GM18951 (cell line): ENCODE measurements around the gene KLC1.
A peak's percentile ranks its signal among the peaks of the same experiment; 100 is the strongest.
"Not testable (repeated sequence)": the region's sequence is repeated elsewhere in the genome, so short reads cannot be mapped to it uniquely, and the experiment has no call there.

Source experiments
- POLR2A ChIP-seq: IDR thresholded peaks from 4 replicates; pipeline ENCODE4 v1.6.1; 2011; ENCODE audit warnings: mild to moderate bottlenecking; ENCODE audit not compliant: insufficient read length, insufficient read depth; ENCODE audit errors: extremely low read depth
- in situ Hi-C: fragments of 300-500 bp; cut with MboI; formaldehyde crosslinking; loops from one replicate; pipeline ENCODE4 v1.12.0; 2022; ENCODE audit warnings: low sequenced_read_pairs, mixed read lengths, inconsistent platforms; ENCODE audit not compliant: unreplicated experiment

Gene KLC1

GRCh38 chr14:103628684-103629502 lies at the start of gene KLC1:
TSS of gene KLC1 (plus strand) at chr14:103629211. CDS start at chr14:103654565, 25,354 bp downstream.
- in situ Hi-C loops, result no loop called here
- peak; percentile 84 for TF ChIP-seq POLR2A

- in situ Hi-C loops, result no loop called here
- no peak for TF ChIP-seq POLR2A
Observed at GRCh38 chr14:103581206-103581605, 47.8 kb upstream of the KLC1 start.

- no peak for TF ChIP-seq POLR2A
- in situ Hi-C loops, result no loop called here
Observed at GRCh38 chr14:103581954-103582703, 46.9 kb upstream of the KLC1 start.

GRCh38 chr14:103584326-103584915 lies 44.6 kb upstream of the KLC1 start:
- no peak for TF ChIP-seq POLR2A
- in situ Hi-C loops, result no loop called here

GRCh38 chr14:103593577-103593976 lies 35.4 kb upstream of the KLC1 start:
- TF ChIP-seq POLR2A, result no peak
- in situ Hi-C loops, result no loop called here

- in situ Hi-C loops, result no loop called here
Observed at GRCh38 chr14:103594265-103594664, 34.7 kb upstream of the KLC1 start.

GRCh38 chr14:103597623-103598377 lies 31.2 kb upstream of the KLC1 start:
- no peak for TF ChIP-seq POLR2A
- in situ Hi-C loops, result no loop called here

More at GRCh38 chr14:103594265-103594664, 34.7 kb upstream of the KLC1 start:
- TF ChIP-seq POLR2A, result no peak

GRCh38 chr14:103600503-103600902 lies 28.5 kb upstream of the KLC1 start:
- no peak for TF ChIP-seq POLR2A
- in situ Hi-C loops, result no loop called here

GRCh38 chr14:103604620-103605019 lies 24.4 kb upstream of the KLC1 start:
- no peak for TF ChIP-seq POLR2A

GRCh38 chr14:103606963-103607668 lies 21.9 kb upstream of the KLC1 start:
- no peak for TF ChIP-seq POLR2A
- in situ Hi-C loops, result no loop called here

More at GRCh38 chr14:103604620-103605019, 24.4 kb upstream of the KLC1 start:
- in situ Hi-C loops, result no loop called here

- TF ChIP-seq POLR2A, result no peak
- in situ Hi-C loops, result no loop called here
Observed at GRCh38 chr14:103607822-103608221, 21.2 kb upstream of the KLC1 start.

- in situ Hi-C loops, result not testable (repeated sequence)
Observed at GRCh38 chr14:103609081-103609480, 19.9 kb upstream of the KLC1 start.
